A549 (cell line): ENCODE measurements around the gene PHLPP2.

Experiments used
- CTCF ChIP-seq: fragments of >200 bp; sonication (Bioruptor Twin); formaldehyde crosslinking; IDR thresholded peaks from 3 replicates; pipeline ENCODE4 v1.5.1; 2016
- HMGXB4 ChIP-seq: fragments of 250-450 bp; sonication (Bioruptor Pico); IDR thresholded peaks from 2 replicates; pipeline ENCODE4 v1.5.0; 2021; ENCODE audit warnings: mild to moderate bottlenecking, moderate library complexity, borderline replicate concordance
- PHF8 ChIP-seq: fragments of 200-600 bp; sonication (generic); IDR thresholded peaks from 2 replicates; pipeline ENCODE4 v1.6.1; 2016; ENCODE audit warnings: low read depth, mild to moderate bottlenecking, antibody characterized with exemption, moderate library complexity, borderline replicate concordance
- POLR2AphosphoS2 ChIP-seq: conservative IDR thresholded peaks from 2 replicates; pipeline ENCODE4 v1.6.1; 2012; ENCODE audit warnings: low read length, improper control_type of control experiment, inconsistent platforms
- REST ChIP-seq: fragments of 200-600 bp; sonication (generic); IDR thresholded peaks from 2 replicates; pipeline ENCODE4 v1.6.1; 2016; ENCODE audit warnings: antibody characterized with exemption, mild to moderate bottlenecking, moderate library complexity

GRCh38 chr16:71758293-71758760, 33.8 kb upstream of the PHLPP2 start:
- no peak for TF ChIP-seq CTCF
- no peak for TF ChIP-seq REST
- TF ChIP-seq PHF8, result no peak
- no peak for TF ChIP-seq POLR2AphosphoS2
- TF ChIP-seq HMGXB4 (CRISPR knock-in tag), result no peak
